T-helper 17 cell (primary cell): ENCODE results near the gene EIF4G3. TPM values are rescaled to one million over a fixed set of nuclear protein-coding genes. Genes with fewer than 3 reads are reported as not detected.
"Not testable (repeated sequence)": the region's sequence is repeated elsewhere in the genome, so short reads cannot be mapped to it uniquely, and the experiment has no call there.

Experiments used
- ATAC-seq: fragments of 150-1000 bp; cut with Tn5 transposase; 2 replicates; pipeline ENCODE4 v1.10.0; 2021; ENCODE audit warnings: mild to moderate bottlenecking, moderate library complexity
- DNase-seq, 3 donors: peaks; one replicate each; pipeline versions ENCODE4 v3.0.0 to v3.0.0-alpha.2; 2020 to 2021
- H3K9me3 ChIP-seq: one replicate; pipeline ENCODE4 v1.7.0; 2013; ENCODE audit warnings: low read length, mild to moderate bottlenecking; ENCODE audit not compliant: control insufficient read depth, poor library complexity, severe bottlenecking
- H3K27ac Mint-ChIP-seq: one replicate; pipeline ENCODE4 v1.8.0; 2022; ENCODE audit warnings: mild to moderate bottlenecking, moderate library complexity, mixed read lengths
- H3K27me3 Mint-ChIP-seq: one replicate; pipeline ENCODE4 v1.8.0; 2022; ENCODE audit warnings: mixed read lengths
- H3K36me3 Mint-ChIP-seq: one replicate; pipeline ENCODE4 v1.8.0; 2022; ENCODE audit warnings: low read depth, mixed read lengths
- H3K4me1 Mint-ChIP-seq: one replicate; pipeline ENCODE4 v1.8.0; 2022; ENCODE audit warnings: mild to moderate bottlenecking, mixed read lengths
- H3K4me3 Mint-ChIP-seq: one replicate; pipeline ENCODE4 v1.8.0; 2022; ENCODE audit warnings: mild to moderate bottlenecking, moderate library complexity, mixed read lengths
- total RNA-seq, 4 donors: library from RNA in 2 of 4; stranded (reverse) in 2 of 4; gene quantifications; one replicate each; pipeline ENCODE4 v1.2.3 and lab custom pipeline; 2022 to 2026

The EIF4G3 gene
- total RNA-seq, 2 donors from 2014 or later, result 29.4 to 34.2 TPM

DNA sequence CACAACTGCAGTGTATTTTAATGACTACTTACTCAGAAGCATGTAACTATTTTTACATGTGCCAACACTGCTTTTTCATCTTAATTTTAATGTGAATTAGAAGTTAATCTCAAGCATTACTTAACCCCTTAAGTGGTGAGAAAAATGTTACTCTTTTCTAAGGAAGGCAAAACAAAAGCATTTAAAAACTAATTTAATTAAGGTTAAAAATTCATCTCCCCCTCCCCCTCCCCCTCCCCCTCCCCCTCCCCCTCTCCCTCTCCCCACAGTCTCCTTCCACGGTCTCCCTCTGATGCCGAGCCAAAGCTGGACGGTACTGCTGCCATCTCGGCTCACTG lies 362.2 kb downstream of the EIF4G3 start:
- no peak overlapping the region for H3K4me3 Mint-ChIP-seq
- H3K9me3 ChIP-seq, result no peaks in the 10 kb centered on the region
- H3K27ac Mint-ChIP-seq, result no peak overlapping the region
- no peaks in the 10 kb centered on the region for H3K27me3 Mint-ChIP-seq
- H3K4me1 Mint-ChIP-seq, result no peaks in the 10 kb centered on the region
- ATAC-seq (no peak), DNase-seq (no peak)
- H3K36me3 Mint-ChIP-seq, result no peaks in the 10 kb centered on the region

DNA sequence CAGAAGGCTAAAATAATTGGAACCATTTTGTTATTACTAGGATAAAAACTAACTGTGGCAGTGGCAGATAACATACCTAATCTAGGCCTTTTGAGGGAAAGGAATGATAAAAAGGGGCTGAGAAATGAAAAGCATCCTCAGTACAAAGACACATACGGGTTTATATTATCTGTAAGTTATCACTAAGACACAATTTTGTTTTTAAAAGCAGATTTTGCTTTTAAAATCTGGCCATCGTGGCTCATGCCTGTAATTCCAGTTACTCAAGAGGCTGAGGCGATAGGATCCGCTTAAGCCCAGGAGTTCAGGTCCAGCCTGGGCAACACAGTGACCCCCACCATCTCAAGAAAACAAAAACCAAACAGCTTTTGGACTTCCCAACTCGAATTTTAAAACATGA lies 364.8 kb downstream of the EIF4G3 start:
- ATAC-seq (no peak), DNase-seq (no peak)
- H3K4me3 Mint-ChIP-seq, result no peak overlapping the region
- H3K36me3 Mint-ChIP-seq, result no peaks in the 10 kb centered on the region
- H3K4me1 Mint-ChIP-seq, result no peaks in the 10 kb centered on the region
- no peak overlapping the region for H3K27ac Mint-ChIP-seq
- H3K27me3 Mint-ChIP-seq, result no peaks in the 10 kb centered on the region
- H3K9me3 ChIP-seq, result no peaks in the 10 kb centered on the region

DNA sequence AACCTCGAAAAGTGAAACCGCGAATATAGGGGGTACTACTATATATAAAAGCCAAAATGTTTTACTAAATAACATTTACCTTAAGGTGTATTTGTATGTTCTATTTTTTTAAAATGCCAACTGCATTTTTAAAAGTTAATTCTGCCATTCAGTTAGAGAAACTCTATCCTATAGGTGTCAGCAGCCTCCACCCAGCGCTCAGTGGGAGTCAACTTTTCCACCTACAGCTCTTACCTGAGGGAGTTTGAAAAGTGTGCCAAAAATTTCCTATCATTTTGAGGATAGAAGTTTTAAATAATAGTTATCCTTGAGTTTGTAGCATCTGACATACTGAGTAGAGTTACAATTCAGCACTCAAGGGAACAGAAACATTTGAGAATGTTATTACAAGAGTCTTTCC lies 383.5 kb downstream of the EIF4G3 start:
- Mint-ChIP-seq H3K36me3 (no peaks in the 10 kb centered on the region), H3K27ac (no peak overlapping the region)

DNA sequence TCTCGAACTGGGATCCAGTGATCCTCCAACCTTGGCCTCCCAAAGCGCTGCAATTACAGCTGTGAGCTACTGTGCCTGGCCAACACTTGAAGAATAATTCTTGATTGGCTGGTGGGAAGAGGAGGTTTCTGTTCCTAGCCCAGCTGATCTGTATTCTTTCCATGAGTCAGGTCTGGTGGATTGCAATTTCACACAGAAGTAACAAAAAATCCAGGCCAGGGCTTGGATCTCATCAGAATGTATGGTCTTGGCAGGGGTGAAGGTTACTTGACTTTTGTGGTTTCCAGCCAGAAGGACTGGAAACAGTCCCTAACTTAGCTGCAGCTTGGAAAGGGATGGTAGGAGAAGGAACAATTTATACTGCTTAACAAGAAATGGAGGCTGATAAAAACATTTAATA lies 384.5 kb downstream of the EIF4G3 start:
- H3K9me3 ChIP-seq, result no peaks in the 10 kb centered on the region
- Mint-ChIP-seq H3K4me3 (no peak overlapping the region), H3K27me3 (no peaks in the 10 kb centered on the region), H3K36me3 (no peaks in the 10 kb centered on the region), H3K4me1 (peaks cover 8% of the 10 kb centered on the region), H3K27ac (no peak overlapping the region)
- no peak for ATAC-seq
- DNase-seq, result no peak

More for the DNA sequence above, 383.5 kb downstream of the EIF4G3 start:
- Mint-ChIP-seq H3K27me3 (no peaks in the 10 kb centered on the region), H3K4me1 (peaks cover 1% of the 10 kb centered on the region), H3K4me3 (no peak overlapping the region)
- no peak for ATAC-seq
- H3K9me3 ChIP-seq, result no peaks in the 10 kb centered on the region
- no peak for DNase-seq

DNA sequence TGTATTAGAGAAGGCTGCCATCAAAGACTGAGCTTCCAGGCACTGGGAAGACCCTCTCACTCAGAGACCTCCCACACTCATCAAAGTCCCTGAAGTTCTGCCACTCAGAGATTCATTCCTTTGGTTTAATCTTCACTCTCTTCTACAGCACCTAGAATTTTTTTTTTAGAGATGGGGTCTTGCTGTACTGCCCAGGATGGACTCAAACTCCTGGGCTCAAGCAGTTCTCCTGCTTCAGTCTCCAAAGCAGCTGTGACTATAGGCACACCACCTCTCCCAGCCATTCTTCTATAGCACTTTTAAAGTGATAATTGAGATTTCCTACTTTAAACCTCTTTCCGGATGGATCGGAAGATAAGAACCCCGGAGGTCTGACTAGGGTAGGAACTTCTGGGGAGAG lies 385.9 kb downstream of the EIF4G3 start:
- H3K36me3 Mint-ChIP-seq, result no peaks in the 10 kb centered on the region
- no peak overlapping the region for H3K4me3 Mint-ChIP-seq
- H3K27ac Mint-ChIP-seq, result no peak overlapping the region

DNA sequence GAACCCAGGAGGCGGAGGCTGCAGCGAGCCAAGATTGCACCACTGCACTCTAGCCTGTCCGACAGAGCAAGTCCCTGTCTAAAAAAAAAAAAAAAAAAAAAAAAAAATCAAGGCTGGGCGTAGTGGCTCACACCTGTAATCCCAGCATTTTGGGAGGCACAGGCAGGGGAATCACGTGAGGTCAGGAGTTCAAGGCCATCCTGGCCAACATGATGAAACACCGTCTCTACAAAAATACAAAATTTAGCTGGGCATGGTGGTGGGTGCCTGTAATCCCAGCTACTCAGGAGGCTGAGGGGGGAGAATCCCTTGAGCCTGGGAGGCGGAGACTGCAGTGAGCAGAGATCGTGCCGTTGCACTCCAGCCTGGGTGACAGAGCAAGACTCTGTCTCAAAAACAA lies 387.1 kb downstream of the EIF4G3 start:
- ATAC-seq, H3K4me3 Mint-ChIP-seq, H3K27ac Mint-ChIP-seq, DNase-seq, H3K9me3 ChIP-seq, H3K36me3 Mint-ChIP-seq, H3K27me3 Mint-ChIP-seq: not testable (repeated sequence)
- H3K4me1 Mint-ChIP-seq, result peaks cover 20% of the 10 kb centered on the region

More for the DNA sequence above, 385.9 kb downstream of the EIF4G3 start:
- ATAC-seq (no peak), DNase-seq (no peak)
- H3K9me3 ChIP-seq, result no peaks in the 10 kb centered on the region
- H3K4me1 Mint-ChIP-seq, result peaks cover 12% of the 10 kb centered on the region
- H3K27me3 Mint-ChIP-seq, result no peaks in the 10 kb centered on the region

DNA sequence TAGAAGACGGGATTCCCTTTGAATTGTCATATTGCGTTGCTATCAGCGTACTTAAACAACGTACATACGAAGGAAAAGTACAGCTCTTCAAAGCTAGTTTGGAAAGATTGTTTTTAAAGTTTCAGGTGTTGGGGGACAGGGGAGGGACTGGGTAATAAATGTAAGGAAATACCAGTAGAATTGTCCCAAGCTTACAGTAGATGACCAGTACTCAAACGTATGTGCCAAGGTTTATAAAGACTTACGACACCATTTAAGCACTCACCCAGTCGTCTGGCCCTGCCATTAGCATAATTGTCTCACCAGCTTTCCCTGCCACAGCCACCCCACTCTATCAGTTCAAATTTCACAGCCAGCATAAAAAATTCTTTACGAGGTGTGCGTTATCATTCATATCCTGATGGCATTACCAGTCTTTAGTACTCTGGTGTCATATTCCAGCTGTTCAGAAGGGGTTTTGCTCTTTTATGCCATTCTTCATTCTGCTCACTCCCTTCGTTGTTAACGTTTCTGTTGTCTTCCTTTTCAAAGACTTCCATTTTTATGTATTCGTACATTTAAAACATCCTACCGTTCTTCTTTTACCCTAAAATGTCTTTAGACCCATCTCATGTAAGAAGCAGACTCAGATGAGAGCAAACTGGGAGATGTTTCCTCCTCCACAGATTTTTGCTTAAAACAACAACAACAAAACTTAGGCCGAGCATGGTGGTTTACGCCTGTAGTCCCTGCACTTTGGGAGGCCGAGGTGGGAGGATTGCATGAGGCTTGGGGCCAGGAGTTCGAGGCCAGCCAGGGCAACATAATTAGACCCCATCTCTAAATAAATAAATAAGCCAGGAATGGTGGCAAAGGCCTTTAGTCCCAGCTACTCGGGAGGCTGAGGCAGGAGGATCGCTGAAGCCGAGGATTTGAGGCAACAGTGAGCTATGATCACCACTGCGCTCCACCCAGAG lies 388.6 kb downstream of the EIF4G3 start:
- DNase-seq, result no peak
- peak overlapping the region; percentile 96 for H3K27ac Mint-ChIP-seq
- no peaks in the 10 kb centered on the region for H3K36me3 Mint-ChIP-seq
- peaks cover 26% of the 10 kb centered on the region for H3K4me1 Mint-ChIP-seq
- H3K27me3 Mint-ChIP-seq, result no peaks in the 10 kb centered on the region
- no peak for ATAC-seq
- peak overlapping the region; percentile 99 for H3K4me3 Mint-ChIP-seq
- H3K9me3 ChIP-seq, result no peaks in the 10 kb centered on the region

DNA sequence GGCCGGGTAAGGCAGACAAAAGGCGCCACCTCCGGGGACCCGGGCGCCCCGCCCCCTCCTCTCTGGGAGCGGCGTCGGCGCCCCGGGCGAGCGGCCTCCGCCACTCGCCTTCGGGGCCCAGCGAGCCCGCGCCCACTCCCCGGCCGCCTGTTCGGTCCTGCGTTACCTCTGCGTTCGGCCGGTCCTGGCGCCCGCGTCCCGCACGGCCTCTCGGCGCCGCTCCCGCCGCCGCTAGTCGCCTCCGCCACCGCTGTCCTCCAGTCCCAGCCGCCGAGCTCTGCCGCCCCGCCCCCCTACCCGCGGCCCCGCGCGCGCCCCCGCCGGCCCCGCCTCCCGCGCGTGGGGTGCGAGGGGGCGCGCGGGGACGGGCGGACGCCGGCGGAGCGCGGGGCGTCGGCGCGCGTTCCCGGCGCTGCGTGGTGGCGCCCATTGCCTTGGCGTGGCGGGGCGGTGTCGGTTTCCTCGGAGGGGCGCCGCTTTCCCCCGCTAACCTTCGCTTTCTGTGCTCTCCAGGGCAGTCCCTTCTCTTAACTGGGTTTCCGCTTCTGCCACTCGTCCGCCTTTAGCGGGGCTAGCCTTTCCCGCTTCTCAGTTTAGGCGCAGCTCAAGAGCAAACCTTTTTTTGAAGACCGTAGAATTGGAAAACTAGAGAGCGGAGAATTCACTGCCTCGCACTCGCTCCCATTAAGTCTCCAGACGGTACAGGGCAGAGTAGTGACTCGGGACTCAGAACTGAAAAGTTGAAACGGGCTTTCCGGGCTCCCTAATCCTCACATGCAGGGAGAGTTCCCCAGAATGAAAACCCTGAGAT lies 389.5 kb downstream of the EIF4G3 start, which contains the start of gene HP1BP3:
Gene HP1BP3, minus strand, starts transcription at position 279 of the 811 bp plus-strand sequence. CDS start 6,867 bp downstream, outside the sequence.
- DNase-seq, result peak; percentile 84 to 89 (median 85)
- no peaks in the 10 kb centered on the region for H3K9me3 ChIP-seq
- peak within 1 kb of the TSS; percentile 96 for H3K27ac Mint-ChIP-seq
- peak within 1 kb of the TSS; percentile 99 for H3K4me3 Mint-ChIP-seq
- ATAC-seq, result peak; percentile 68
- peaks cover 26% of the 10 kb centered on the region for H3K4me1 Mint-ChIP-seq
- H3K36me3 Mint-ChIP-seq, result no peaks in the 10 kb centered on the region
- H3K27me3 Mint-ChIP-seq, result no peaks in the 10 kb centered on the region

DNA sequence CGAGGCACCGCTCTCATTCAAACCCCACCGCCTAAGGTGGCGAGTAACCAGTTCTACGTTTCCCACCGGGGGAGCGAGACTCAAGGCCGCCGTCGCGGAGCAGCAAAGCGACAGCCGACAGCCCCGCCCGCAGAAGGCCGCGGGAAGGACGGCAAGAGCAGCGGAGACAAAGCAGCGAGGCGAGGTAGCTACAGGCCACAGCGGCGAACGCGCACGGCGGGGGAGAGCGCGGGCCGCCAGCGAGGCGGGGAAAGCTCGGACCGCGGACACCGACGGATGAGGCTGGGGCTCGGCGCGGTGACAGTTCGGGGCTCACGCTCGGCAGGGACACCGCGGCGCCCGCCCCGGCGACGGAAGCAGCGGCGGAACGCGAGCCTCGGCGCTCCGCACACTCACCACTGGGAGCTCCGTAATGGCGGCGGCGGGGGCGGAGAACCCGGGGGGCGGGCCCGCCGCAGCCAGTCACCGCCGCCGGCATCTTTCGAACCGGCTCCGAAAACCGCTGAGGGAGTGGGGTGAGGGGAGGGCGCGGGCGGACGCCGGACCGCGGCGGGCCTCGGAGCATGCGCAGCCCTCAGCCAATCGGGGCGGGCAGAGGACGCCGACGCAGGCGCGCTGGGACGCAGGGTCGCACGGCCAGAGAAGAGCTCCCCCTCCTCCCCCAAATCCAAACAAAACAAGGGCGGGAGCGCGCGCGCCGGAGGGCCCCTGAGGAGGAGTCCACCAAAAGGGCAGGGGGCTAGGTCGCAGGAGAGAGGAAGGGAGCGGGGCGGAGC lies 390.3 kb downstream of the EIF4G3 start:
- H3K9me3 ChIP-seq, result no peaks in the 10 kb centered on the region
- Mint-ChIP-seq H3K4me1 (peaks cover 26% of the 10 kb centered on the region), H3K27ac (peak overlapping the region; percentile 96), H3K36me3 (no peaks in the 10 kb centered on the region), H3K4me3 (peak overlapping the region; percentile 99), H3K27me3 (no peaks in the 10 kb centered on the region)
- peak; percentile 80 for ATAC-seq
- peak; percentile 95 to 96 (median 95) for DNase-seq

DNA sequence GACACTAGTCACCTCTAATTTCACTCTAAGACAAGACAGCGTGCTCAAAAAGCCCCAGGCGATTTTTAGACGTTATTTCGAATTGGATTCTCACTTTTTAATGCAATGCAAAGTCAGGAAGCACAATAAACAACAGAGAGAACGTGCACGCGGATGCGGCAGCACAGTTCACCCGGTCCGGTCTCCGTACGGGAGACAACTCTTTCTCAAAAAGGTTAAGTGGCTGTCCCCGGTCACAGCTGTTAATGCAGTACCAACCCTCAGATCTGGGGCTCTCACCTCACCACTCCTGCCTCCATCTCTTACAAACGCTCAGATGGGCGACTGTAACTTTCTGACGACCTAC lies 390.8 kb downstream of the EIF4G3 start:
- peaks cover 29% of the 10 kb centered on the region for H3K4me1 Mint-ChIP-seq
- H3K27me3 Mint-ChIP-seq, result no peaks in the 10 kb centered on the region
- peak overlapping the region; percentile 99 for H3K4me3 Mint-ChIP-seq
- H3K9me3 ChIP-seq, result no peaks in the 10 kb centered on the region
- DNase-seq, result peak in 1 of 3 donors; percentile 12
- peak overlapping the region; percentile 96 for H3K27ac Mint-ChIP-seq
- ATAC-seq, result peak; percentile 14
- no peaks in the 10 kb centered on the region for H3K36me3 Mint-ChIP-seq

DNA sequence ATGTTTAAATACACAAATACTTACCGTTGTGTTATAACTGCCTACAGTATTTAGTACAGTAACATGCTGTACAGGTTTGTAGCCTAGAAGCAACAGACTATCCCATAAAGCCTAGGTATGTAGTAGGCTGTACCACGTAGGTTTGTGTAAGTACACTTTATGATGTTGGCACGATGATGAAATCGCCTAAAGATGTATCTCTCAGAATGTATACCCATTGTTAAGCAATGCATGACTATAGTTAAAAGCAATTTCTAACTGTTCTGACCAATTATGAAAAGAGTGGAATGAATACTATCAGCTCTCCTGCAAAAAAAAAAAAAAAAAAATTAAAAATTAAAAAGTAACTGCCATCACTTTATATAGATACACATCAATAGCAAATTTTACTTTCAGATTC lies 401.0 kb downstream of the EIF4G3 start:
- H3K4me1 Mint-ChIP-seq, result peaks cover 23% of the 10 kb centered on the region
- H3K27me3 Mint-ChIP-seq, result no peaks in the 10 kb centered on the region
- H3K27ac Mint-ChIP-seq, result no peak overlapping the region
- H3K36me3 Mint-ChIP-seq, result peaks cover 7% of the 10 kb centered on the region
- no peak for DNase-seq
- H3K9me3 ChIP-seq, result no peaks in the 10 kb centered on the region
- H3K4me3 Mint-ChIP-seq, result no peak overlapping the region
- no peak for ATAC-seq

DNA sequence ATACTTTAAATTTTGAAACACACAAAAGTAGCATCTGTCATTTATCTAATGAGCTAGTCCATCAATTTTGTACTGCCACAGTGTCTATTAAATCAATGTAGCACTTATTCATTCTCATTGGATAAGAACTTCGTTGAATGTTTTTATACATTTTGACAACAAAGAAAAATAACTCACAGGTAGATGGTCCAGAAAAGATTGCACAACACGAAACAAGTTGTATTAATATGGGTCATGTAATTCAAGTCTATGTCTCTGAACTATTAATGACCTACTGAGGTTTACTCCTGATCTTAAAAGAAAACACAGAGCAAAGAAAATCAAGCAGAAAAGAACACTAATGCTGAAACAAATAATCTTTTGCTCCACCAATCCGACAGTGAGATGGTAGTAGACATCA lies 404.9 kb downstream of the EIF4G3 start:
- Mint-ChIP-seq H3K4me1 (peaks cover 7% of the 10 kb centered on the region), H3K27ac (peak overlapping the region; percentile 77), H3K4me3 (no peak overlapping the region), H3K36me3 (peaks cover 7% of the 10 kb centered on the region), H3K27me3 (no peaks in the 10 kb centered on the region)
- H3K9me3 ChIP-seq, result no peaks in the 10 kb centered on the region
- ATAC-seq (no peak), DNase-seq (no peak)
